HepG2 (cell line): ENCODE measurements around the gene KLHL18. TPM values are rescaled to one million over a fixed set of nuclear protein-coding genes. Genes with fewer than 3 reads are reported as not detected.

Experiments
- ATAC-seq: fragments of 200-7000 bp; cut with Tn5 transposase; 3 replicates; pipeline ENCODE4 v1.9.1; 2020; ENCODE audit warnings: mild to moderate bottlenecking, moderate library complexity
- BruUV-seq: library from RNA; stranded (reverse); fragments of 400-500 nt; replicated peaks from 2 replicates; lab custom pipeline; 2021; lab: Mats Ljungman, UMichigan
- CTCF ChIA-PET: fragments of 300-600 bp; formaldehyde crosslinking; extraction: SDS; loops from one replicate; lab custom pipeline; 2021; ENCODE audit warnings: low total read pairs, inconsistent platforms, low intra/inter-chr PET ratio; lab: Yijun Ruan, JAX
- POLR2A ChIA-PET: fragments of 350-600 bp; sonication (Branson Sonifier 250); formaldehyde crosslinking; loops from one replicate; lab custom pipeline; 2020; ENCODE audit warnings: antibody characterized with exemption, inconsistent platforms; lab: Yijun Ruan, JAX
- DNase-seq: peaks from one replicate; pipeline ENCODE4 v3.0.0-alpha.2; 2015; ENCODE audit warnings: low spot score
- FAIRE-seq: peaks from 3 replicates; lab custom pipeline; 2011; peaks lifted over from hg19 to GRCh38; lab: Jason Lieb, UNC
- H2AFZ ChIP-seq: one replicate; pipeline ENCODE4 v1.6.1; 2011; ENCODE audit warnings: low read length, inconsistent platforms
- H3K27ac ChIP-seq: fragments of 300-600 bp; 3 replicates; pipeline ENCODE4 v1.8.0; 2011; ENCODE audit warnings: mixed run types, mild to moderate bottlenecking, mixed read lengths, low read length, inconsistent platforms; ENCODE audit not compliant: insufficient read depth; ENCODE audit errors: extremely low read length
- H3K27me3 ChIP-seq, 2 experiments: fragments of 200-600 bp in 1 of 2; 2 replicates in 1 of 2; 3 replicates in 1 of 2; pipeline versions ENCODE4 v1.6.0 to v1.8.0; 2011; ENCODE audit warnings: low read length in 2 of 2, mild to moderate bottlenecking in 2 of 2, moderate library complexity in 2 of 2, inconsistent platforms in 1 of 2; ENCODE audit not compliant: insufficient read depth in 2 of 2, control insufficient read depth in 1 of 2
- H3K36me3 ChIP-seq, 2 experiments: fragments of 200-600 bp in 1 of 2; replicated peaks in 1 of 2; 2 replicates in 1 of 2; 3 replicates in 1 of 2; pipeline versions ENCODE4 v1.5.1 to v1.8.0; 2011; ENCODE audit warnings: low read length in 2 of 2, inconsistent platforms in 1 of 2; ENCODE audit not compliant: insufficient read depth in 2 of 2, control insufficient read depth in 1 of 2
- H3K4me1 ChIP-seq: 2 replicates; pipeline ENCODE4 v1.5.1; 2012; ENCODE audit warnings: low read length, inconsistent platforms; ENCODE audit not compliant: insufficient read depth
- H3K4me2 ChIP-seq: 2 replicates; pipeline ENCODE4 v1.6.0; 2011; ENCODE audit warnings: low read depth, low read length, inconsistent platforms
- H3K4me3 ChIP-seq, 3 experiments: fragments of 200-600 bp in 1 of 3; sonication (generic), shearing (Covaris generic) in 1 of 3; replicated peaks in 1 of 3; 2 replicates each; pipeline ENCODE4 v1.5.1; 2011 to 2016; ENCODE audit warnings: low read length in 3 of 3, inconsistent platforms in 2 of 3, low read depth in 2 of 3, mild to moderate bottlenecking in 2 of 3, control low read depth in 1 of 3, mixed read lengths in 1 of 3; ENCODE audit not compliant: insufficient read depth in 1 of 3
- H3K79me2 ChIP-seq: one replicate; pipeline ENCODE4 v1.6.1; 2011; ENCODE audit warnings: low read length, inconsistent platforms; ENCODE audit not compliant: insufficient read depth
- H3K9ac ChIP-seq: 2 replicates; pipeline ENCODE4 v1.6.0; 2011; ENCODE audit warnings: mild to moderate bottlenecking, low read depth, low read length, inconsistent platforms; ENCODE audit not compliant: insufficient read depth
- H3K9me3 ChIP-seq: 2 replicates; pipeline ENCODE4 v1.5.1; 2012; ENCODE audit warnings: mild to moderate bottlenecking, low read length
- H4K20me1 ChIP-seq: 2 replicates; pipeline ENCODE4 v1.6.0; 2011; ENCODE audit warnings: inconsistent platforms, mild to moderate bottlenecking, low read length, moderate library complexity; ENCODE audit not compliant: insufficient read depth
- BHLHE40 ChIP-seq: IDR thresholded peaks from 2 replicates; pipeline ENCODE4 v1.6.1; 2011; ENCODE audit warnings: low read length, improper control_type of control experiment
- CENPBD1 ChIP-seq: sonication (generic); formaldehyde crosslinking; IDR thresholded peaks from 2 replicates; pipeline ENCODE4 v1.8.0; 2022; ENCODE audit warnings: missing genetic modification reagents, low read depth, mild to moderate bottlenecking, borderline replicate concordance
- ELF3 ChIP-seq: IDR thresholded peaks from 2 replicates; pipeline ENCODE4 v1.6.1; 2016; ENCODE audit warnings: missing genetic modification reagents, missing compliant biosample characterization
- STAG1 ChIP-seq: sonication (generic); formaldehyde crosslinking; IDR thresholded peaks from 2 replicates; pipeline ENCODE4 v1.4.0; 2020; ENCODE audit warnings: missing genetic modification reagents
- ZNF501 ChIP-seq: sonication (generic); formaldehyde crosslinking; IDR thresholded peaks from 2 replicates; pipeline ENCODE4 v1.5.1; 2020; ENCODE audit warnings: mild to moderate bottlenecking, moderate library complexity, missing genetic modification reagents
- ZNF577 ChIP-seq: sonication (generic); formaldehyde crosslinking; IDR thresholded peaks from 2 replicates; pipeline ENCODE4 v1.4.0; 2020; ENCODE audit warnings: mild to moderate bottlenecking, low read depth, missing genetic modification reagents, borderline replicate concordance
- ZNF646 ChIP-seq: sonication (generic); formaldehyde crosslinking; IDR thresholded peaks from 2 replicates; pipeline ENCODE4 v1.9.0; 2021; ENCODE audit warnings: mild to moderate bottlenecking, missing genetic modification reagents
- ZNF687 ChIP-seq: sonication (generic); formaldehyde crosslinking; IDR thresholded peaks from 2 replicates; pipeline ENCODE4 v1.5.1; 2020; ENCODE audit warnings: mild to moderate bottlenecking, missing genetic modification reagents, moderate library complexity
- WGBS: methylation state at CpG from one replicate; pipeline ENCODE4 v1.1.6; 2017; ENCODE audit warnings: low lambda C conversion rate; 5-methylcytosine and 5-hydroxymethylcytosine counted together
- in situ Hi-C: cut with HindIII; loops from 2 replicates; pipeline ENCODE4 v1.10.0; 2017; ENCODE audit warnings: low pct_unique_long_range_greater_than_20kb; ENCODE audit not compliant: extremely low pct_ligation_motif_present
- intact Hi-C: fragments of 100-400 bp; cut with micrococcal nuclease; formaldehyde crosslinking; loops from one replicate; pipeline ENCODE4 v1.10.0; 2022; ENCODE audit not compliant: unreplicated experiment
- polyA plus RNA-seq, 8 experiments: library from polyadenylated mRNA; depleted of rRNA in 3 of 8; stranded (reverse) in 7 of 8; unstranded in 1 of 8; fragments of >200 nt; fragmentation: Illumina TruSeq in 4 of 8; extraction: Trizol in 4 of 8; gene quantifications; 2 replicates each; pipeline versions ENCODE4 v1.2.1 to v1.2.3, GENCODE V29; 2011 to 2016; ENCODE audit warnings: low read depth in 4 of 8, missing spikeins in 1 of 8, mixed read lengths in 1 of 8; ENCODE audit not compliant: insufficient read depth in 1 of 8
- total RNA-seq, 5 experiments: library from RNA; depleted of rRNA; stranded (reverse); fragments of >200 nt; fragmentation: Illumina TruSeq; extraction: Trizol; gene quantifications; 2 replicates each; pipeline ENCODE4 v1.2.3, GENCODE V29; 2016; ENCODE audit warnings: low read depth in 1 of 5
- TF ChIP-seq, protein P1 (sequence below): sonication (generic); formaldehyde crosslinking; IDR thresholded peaks from 2 replicates; pipeline ENCODE4 v1.4.0; 2020; ENCODE audit warnings: missing genetic modification reagents

KLHL18 gene
- total and polyA plus RNA-seq, 2 of the 13 experiments (the other 11 are each of a cell fraction or from before 2014, with no cell fraction given) = 17.5 to 18.8 TPM

GRCh38 chr3:47250309-47251060 lies 32.3 kb upstream of the KLHL18 start:
- peak; percentile 60 for DNase-seq
- no peaks in the 10 kb centered on the region for H3K36me3 ChIP-seq
- H3K27me3 ChIP-seq = no peaks in the 10 kb centered on the region; a peak in 1 of 5 replicates
- H4K20me1 ChIP-seq = no peaks in the 10 kb centered on the region
- no peak overlapping the region for H3K9ac ChIP-seq
- H3K4me3 ChIP-seq = no peak overlapping the region; a peak in 1 of 6 replicates
- intact Hi-C loops (loop anchor here (1.0 kb wide), 1 partner anchor 74 kb away; no protein-coding TSS in a partner anchor), in situ Hi-C loops (loop anchor here (5.0 kb wide), 1 partner anchor 72 kb away; no protein-coding TSS in a partner anchor)
- no peak overlapping the region for H2AFZ ChIP-seq
- H3K4me1 ChIP-seq = peaks cover 22% of the 10 kb centered on the region
- H3K9me3 ChIP-seq = no peaks in the 10 kb centered on the region
- 20% methylated on average over 7 of the region's 7 CpGs for WGBS
- peak; percentile 83 for FAIRE-seq
- POLR2A ChIA-PET = no interaction called here
- H3K27ac ChIP-seq = no peak overlapping the region
- H3K4me2 ChIP-seq = peak overlapping the region; percentile 40
- CTCF ChIA-PET = interaction anchor here (0.9 to 2.7 kb wide), 4 partner anchors 11 to 120 kb away, joined by 3 to 14 read pairs (median 3); partner anchors contain the start of genes KIF9 and KLHL18
- peak; percentile 85 for ATAC-seq
- no TSS peak for BruUV-seq
- no peaks in the 10 kb centered on the region for H3K79me2 ChIP-seq
- TF ChIP-seq, protein P1, sequence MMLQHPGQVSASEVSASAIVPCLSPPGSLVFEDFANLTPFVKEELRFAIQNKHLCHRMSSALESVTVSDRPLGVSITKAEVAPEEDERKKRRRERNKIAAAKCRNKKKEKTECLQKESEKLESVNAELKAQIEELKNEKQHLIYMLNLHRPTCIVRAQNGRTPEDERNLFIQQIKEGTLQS = 0 out of 2 replicates have a peak, but pooled peaks have one; percentile 25
- TF ChIP-seq STAG1 (CRISPR knock-in tag) (peak; percentile 79), ELF3 (CRISPR knock-in tag) (0 out of 2 replicates have a peak, but pooled peaks have one; percentile 31), ZNF577 (CRISPR knock-in tag) (no peak), CENPBD1 (CRISPR knock-in tag) (no peak), ZNF687 (CRISPR knock-in tag) (peak; percentile 26; the same call in 1 of the 2 replicates), ZNF501 (CRISPR knock-in tag) (0 out of 2 replicates have a peak, but pooled peaks have one; percentile 12), BHLHE40 (0 out of 2 replicates have a peak, but pooled peaks have one; percentile 6), ZNF646 (CRISPR knock-in tag) (no peak)
